Middle frontal gyrus (tissue), 1 donor: ENCODE data around the gene AMIGO3.
"Not testable (repeated sequence)": the region's sequence is repeated elsewhere in the genome, so short reads cannot be mapped to it uniquely, and the experiment has no call there.

Source experiments
- DNase-seq: peaks from one replicate; pipeline ENCODE4 v3.0.0-alpha.2; 2015; ENCODE audit warnings: low spot score; ENCODE audit errors: extremely low spot score

Gene AMIGO3

DNA sequence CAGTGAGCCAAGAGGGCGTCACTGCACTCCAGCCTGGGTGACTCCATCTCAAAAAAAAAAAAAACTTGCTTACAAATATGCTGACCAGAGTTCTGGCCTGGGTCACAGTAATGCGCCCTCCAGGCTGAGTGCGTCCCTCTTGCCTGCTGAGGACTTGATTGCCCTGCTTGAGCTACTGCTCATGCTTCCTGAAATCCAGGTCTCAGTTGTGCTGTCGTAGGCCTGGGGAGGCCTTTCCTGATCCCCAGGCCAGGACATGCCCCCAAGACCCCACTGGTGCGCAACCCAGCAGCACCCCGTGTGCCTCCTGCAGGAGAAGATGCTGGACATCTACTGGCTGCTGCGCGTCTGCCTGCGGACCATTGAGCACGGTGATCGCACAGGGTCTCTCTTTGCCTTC is 7.3 kb downstream of the AMIGO3 start:
- no peak for DNase-seq

DNA sequence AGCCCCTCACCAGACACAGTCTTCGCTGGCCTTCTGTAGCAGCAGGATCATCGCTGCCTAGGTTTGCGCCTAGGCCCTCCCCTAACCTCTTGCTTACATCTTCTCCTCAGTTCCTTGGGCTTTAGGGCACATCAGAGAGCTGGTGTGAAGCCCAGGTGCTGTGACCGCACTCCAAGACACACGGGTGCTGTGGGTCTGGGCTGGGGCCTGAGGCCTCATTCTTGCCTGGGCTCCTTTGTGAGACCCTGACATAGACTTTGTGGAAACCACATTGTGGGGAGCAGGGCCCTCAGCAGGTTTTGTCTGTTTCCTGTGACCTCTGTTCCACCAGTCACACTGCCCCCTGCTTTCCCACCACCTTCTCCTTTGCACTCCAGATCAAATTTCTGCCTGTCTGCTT is 8.0 kb downstream of the AMIGO3 start:
- no peak for DNase-seq

GRCh38 chr3:49709852-49710251 is 9.6 kb downstream of the AMIGO3 start:
- no peak for DNase-seq

GRCh38 chr3:49707113-49707480 is 12.4 kb downstream of the AMIGO3 start:
- DNase-seq = no peak

DNA sequence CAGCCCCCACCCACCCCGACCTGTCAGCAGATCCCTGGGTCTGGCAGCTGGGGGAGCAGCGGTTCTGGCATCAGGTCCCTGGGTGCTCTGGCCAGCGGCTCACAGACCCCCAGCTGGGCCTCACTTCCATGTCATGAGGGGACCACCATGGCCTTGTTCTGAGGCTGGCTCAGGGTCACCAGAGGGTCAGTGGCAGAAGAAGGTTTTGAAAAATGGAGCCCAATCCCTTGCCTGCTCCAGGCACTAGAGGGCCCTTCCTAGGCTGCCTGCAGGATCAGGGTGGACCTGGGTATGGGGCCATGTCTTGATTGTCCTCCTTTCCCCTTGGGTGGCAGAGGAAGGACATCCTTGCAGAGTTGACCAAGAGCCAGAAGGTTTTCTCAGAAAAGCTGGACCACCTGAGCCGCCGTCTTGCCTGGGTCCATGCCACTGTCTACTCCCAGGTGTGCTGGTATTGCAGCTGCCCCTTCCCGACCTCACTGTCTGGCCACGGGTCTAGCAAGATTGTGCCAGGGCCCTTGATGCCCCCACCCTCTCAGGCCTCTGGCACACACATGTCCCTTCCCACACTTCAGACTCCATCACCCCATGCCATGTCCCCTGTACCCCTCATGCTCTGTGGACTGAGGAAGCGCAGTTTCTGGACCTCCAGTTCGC is 12.9 kb downstream of the AMIGO3 start:
- no peak for DNase-seq

DNA sequence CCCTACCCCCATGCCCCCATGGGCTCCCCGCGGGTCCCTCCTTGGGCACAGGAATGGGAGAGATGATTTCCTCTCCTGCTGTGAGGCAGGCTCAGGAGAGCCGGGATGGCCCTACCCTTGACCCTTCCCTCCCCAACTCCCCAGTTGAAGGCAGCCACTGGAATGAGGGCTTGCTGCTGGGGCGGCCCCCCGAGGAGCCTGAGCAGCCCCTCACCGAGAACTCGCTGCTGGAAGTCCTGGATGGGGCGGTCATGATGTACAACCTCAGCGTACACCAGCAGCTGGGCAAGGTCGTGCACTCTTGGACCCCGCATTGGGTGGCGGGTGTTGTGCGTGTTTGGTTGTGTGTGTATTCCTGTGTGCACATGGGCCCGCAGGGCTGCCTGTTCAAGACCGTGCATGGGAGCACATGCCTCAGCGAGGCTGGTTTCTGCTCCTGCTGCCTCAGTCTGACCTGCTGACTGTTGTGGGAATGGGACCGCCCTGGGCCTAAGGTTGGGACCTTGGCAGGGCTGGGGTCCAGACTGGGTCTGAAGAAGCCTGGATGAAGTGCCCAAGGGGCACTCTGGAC is 14.0 kb downstream of the AMIGO3 start:
- no peak for DNase-seq

DNA sequence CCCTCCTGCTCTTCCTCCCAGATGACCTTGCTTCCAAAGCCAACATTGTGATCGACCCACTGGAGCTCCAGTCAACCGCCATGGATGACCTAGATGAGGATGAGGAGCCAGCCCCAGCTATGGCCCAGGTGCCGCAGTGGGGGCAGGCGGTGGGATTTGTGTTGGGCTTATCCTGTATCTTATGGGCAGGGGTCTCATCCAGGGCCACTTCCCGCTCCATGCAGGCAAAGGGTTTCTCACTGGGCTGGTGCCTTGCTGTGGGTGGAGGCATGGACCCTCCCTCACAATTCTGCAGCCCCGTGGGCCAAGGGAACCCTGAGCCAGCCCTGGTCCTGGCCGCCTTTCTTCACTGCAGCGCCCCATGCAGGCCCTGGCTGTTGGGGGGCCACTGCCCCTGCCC is 14.9 kb downstream of the AMIGO3 start:
- DNase-seq = no peak

- no peak for DNase-seq
These were observed 15.5 kb downstream of the AMIGO3 start for GRCh38 chr3:49703956-49704355.

GRCh38 chr3:49703443-49703927 is 16.0 kb downstream of the AMIGO3 start:
- no peak for DNase-seq

DNA sequence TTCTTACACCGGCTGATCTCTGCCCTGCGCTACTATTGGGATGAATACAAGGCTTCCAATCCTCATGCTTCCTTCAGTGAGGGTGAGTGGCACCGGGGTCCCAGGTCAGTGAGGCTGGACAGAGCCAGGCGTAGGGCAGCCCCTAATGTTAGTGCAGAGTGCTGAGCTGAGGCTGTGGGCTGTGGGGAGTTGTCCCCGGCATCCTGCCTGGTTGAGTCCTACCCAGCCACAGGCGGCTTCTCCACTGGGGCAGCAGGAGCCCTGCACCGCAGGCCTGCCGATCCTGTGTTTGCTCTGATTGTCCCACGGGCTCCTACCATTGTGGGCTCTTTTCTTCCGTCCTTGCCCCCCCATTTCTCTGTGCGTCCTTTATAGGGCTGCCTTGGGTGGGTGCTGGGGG is 16.8 kb downstream of the AMIGO3 start:
- DNase-seq = no peak

GRCh38 chr3:49701388-49702077 is 18.0 kb downstream of the AMIGO3 start:
- no peak for DNase-seq

- DNase-seq = no peak
These were observed 18.9 kb downstream of the AMIGO3 start for GRCh38 chr3:49700453-49701128.

- DNase-seq = no peak
These were observed 19.5 kb downstream of the AMIGO3 start for GRCh38 chr3:49700014-49700413.

GRCh38 chr3:49699281-49699979 is 20.1 kb downstream of the AMIGO3 start:
- no peak for DNase-seq

DNA sequence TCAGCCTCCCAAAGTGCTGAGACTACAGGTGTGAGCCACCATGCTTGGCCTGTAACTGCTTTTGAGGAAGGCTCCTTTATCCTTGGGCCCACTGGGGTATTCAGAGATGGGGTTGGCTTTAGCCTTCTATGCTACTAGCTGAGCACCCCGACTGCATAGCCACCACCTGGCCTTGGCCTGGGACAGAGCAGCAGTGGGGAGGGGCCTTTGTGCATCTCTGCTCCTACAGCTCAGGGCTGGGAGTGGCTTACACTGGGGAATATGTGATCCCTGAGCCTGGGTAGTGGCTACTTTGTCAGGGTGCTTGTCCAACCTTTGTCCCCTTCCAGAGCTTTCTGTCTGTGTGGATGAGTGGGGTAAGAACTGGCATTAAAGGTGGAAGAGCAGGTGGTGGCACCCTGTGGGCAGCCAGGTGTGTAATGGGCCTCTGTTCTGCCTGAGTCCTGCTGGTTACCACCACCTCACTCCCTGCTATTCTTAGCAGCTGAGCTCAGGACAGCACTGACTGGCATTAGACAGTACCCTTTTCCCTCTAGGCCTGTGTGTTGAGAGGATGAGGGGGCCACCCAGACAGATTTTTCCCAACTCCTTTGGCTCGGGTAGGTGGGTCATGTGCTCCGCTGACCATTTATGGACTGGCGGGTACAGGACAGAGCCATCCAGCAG is 24.0 kb downstream of the AMIGO3 start:
- DNase-seq = not testable (repeated sequence)

DNA sequence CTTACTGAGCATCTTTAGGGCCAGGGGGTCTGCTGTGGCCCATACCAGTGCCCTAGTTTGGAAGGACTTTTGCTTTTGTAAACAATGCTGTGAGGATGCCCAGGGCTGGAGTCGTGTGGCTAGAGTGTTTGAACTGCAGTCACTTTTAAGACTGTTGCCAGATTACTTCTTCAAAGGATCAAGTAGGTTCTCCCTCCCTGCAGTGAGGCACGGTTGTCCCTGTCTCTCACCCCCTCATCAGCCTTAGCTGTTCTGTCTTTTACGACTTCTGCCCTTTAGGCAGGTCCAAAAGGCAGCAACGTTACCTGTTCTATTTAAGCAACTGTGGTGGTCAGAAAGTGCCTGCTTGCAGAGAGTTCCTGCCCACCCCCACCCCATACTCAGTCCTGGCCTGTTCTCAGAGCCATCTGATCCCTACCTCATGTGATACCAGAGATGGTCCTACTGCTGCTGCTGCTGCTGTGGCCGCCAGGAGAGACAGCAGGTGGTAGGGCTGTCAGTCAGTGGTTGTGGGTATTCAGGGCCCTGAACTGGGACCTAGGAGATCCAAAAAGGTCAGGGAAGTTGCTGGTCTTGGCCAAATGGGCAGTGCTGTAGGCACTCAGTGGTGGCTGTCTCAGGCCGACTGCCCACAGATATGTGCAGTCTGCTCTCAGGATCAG is 24.9 kb downstream of the AMIGO3 start:
- DNase-seq = not testable (repeated sequence)

GRCh38 chr3:49691481-49691880 is 28.0 kb downstream of the AMIGO3 start:
- DNase-seq = not testable (repeated sequence)

GRCh38 chr3:49690856-49691255 is 28.6 kb downstream of the AMIGO3 start:
- not testable (repeated sequence) for DNase-seq

GRCh38 chr3:49689908-49690624 is 29.4 kb downstream of the AMIGO3 start:
- DNase-seq = not testable (repeated sequence)
